ENCODE data around the gene CRYM. TPM values are rescaled to one million over a fixed set of nuclear protein-coding genes. Genes with fewer than 3 reads are reported as not detected.

CRYM gene
- total and polyA plus RNA-seq, 10 of the 15 experiments (the other 5 are each of a cell fraction or from before 2014, with no cell fraction given) = 0.30 to 6.1 (median 3.9) TPM

DNA sequence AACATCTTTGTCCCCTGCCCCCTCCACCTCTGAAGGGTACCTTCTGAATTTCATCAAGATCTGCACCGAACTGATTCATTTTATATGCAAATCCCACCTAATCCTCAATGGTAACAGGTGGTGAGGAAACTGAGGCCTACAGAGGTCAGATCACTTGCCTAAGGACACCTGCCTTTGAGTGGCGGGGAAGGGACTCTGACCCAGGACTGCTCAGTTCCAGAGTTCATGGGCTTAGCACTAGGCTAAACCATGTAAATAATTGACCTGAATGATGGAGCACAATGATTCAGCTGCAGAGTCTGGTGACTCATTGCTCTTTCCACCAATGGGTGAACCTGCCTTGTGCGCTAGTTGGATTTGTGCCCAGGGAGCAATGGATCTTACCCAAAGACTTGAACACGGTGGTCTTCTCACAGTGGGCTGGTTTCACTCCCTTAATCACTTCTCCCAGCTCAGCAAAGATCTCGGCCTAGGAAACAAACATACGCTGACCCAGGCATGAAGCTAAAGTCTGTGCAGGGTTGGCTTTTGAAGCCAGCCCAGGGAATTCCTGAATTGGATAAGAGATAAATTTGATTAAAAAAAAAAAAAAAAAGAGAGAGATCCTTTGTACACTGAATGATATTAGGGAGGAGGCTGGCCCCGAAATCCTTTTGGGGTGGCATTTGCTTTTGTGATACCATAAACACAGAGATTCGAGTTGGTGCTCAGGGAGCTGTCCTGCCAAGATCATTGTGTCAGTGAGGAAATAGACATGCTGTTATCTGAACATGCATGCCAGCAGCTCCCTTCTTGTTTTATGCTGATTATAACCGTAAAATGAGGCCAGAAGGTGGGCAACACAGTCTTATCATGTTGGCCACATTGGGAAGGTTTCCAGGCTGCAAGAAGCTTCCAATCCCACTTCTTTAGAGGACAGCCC is 17.0 kb downstream of the CRYM start (continued):
- TF ChIP-seq EGR1 (IDR thresholded peaks at IDR 0.05; ENCODE audit: borderline replicate concordance in 1 of 2, low read depth in 2 of 2, low read length in 2 of 2) = no peak

DNA sequence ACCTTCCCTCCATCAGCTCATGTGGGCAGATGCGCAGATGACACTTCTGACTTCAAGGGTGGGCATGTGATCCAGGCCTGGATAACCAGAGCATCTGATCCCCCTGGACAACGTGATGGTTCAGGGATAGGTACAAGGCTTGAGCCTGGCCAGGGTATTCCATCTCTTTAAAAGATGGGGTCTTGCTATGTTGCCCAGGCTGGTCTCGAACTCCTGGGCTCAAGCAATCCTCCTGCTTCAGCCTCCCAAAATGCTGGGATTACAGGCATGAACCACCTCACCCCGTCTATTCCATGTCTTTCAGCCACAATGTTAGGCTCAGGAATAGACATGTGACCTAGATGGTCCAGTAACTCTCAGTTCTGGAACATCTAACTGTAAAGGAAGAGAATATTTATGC is 20.8 kb downstream of the CRYM start:
- H2AFZ ChIP-seq (ENCODE audit: control insufficient read depth, low read depth, low read length) = no peak overlapping the region
- ATAC-seq (no peak), FAIRE-seq (no peak), DNase-seq (ENCODE audit: low read depth, low spot score) (no peak)
- BruUV-seq (replicated peaks) = no TSS peak
- POLR2A ChIA-PET = no interaction called here
- WGBS (ENCODE audit: insufficient coverage, insufficient replicate concordance, low lambda C conversion rate, missing lambda C conversion rate) = 24% methylated on average over 4 of the region's 4 CpGs
- RAD21 ChIA-PET (ENCODE audit: unreplicated experiment) = no interaction called here
- H3K79me2 ChIP-seq (ENCODE audit: control insufficient read depth, insufficient read depth, low read length) = no peaks in the 10 kb centered on the region
- H4K20me1 ChIP-seq (ENCODE audit: control insufficient read depth, insufficient read depth) = no peaks in the 10 kb centered on the region
- CTCF ChIA-PET = interaction anchor here (0.8 kb wide), 1 partner anchor 71 kb away, joined by 3 read pairs; no protein-coding TSS in a partner anchor
- no peaks in the 10 kb centered on the region for H3K4me1 ChIP-seq (ENCODE audit: control insufficient read depth, insufficient read depth, low read length)
- H3K36me3 ChIP-seq (ENCODE audit: control insufficient read depth in 2 of 2, insufficient read depth in 2 of 2, low read length in 1 of 2) = no peaks in the 10 kb centered on the region
- H3K9me3 ChIP-seq (replicated peaks; ENCODE audit: control insufficient read depth, insufficient read depth, low read length) = no peaks in the 10 kb centered on the region
- in situ Hi-C loops (cut with MboI) = no loop called here
- no peak overlapping the region for H3K4me3 ChIP-seq
- no peak overlapping the region for H3K9ac ChIP-seq (ENCODE audit: control insufficient read depth, insufficient read depth, low read length)
- H3K4me2 ChIP-seq (ENCODE audit: control insufficient read depth, insufficient read depth) = no peak overlapping the region
- intact Hi-C loops (cut with micrococcal nuclease; ENCODE audit: unreplicated experiment) = no loop called here
- SMC1A ChIA-PET (ENCODE audit: uncharacterized antibody, unreplicated experiment) = interaction anchor here (1.0 to 5.3 kb wide), 3 partner anchors 18 to 68 kb away, joined by 3 to 49 read pairs (median 4); partner anchors contain the start of gene CRYM
- no peaks in the 10 kb centered on the region for H3K27me3 ChIP-seq (replicated peaks in 1 of 2; ENCODE audit: control insufficient read depth in 2 of 2, insufficient read depth in 2 of 2, low read length in 1 of 2)
- no peak overlapping the region for H3K27ac ChIP-seq (ENCODE audit: control insufficient read depth, insufficient read depth)
- TF ChIP-seq FOS (IDR thresholded peaks at IDR 0.05; ENCODE audit: borderline replicate concordance, extremely low read depth, insufficient read length) (no peak), JUND (IDR thresholded peaks at IDR 0.05; ENCODE audit: low read depth, low read length) (no peak), TARDBP (IDR thresholded peaks at IDR 0.05; ENCODE audit: borderline replicate concordance) (no peak)
- TF ChIP-seq, protein P1, sequence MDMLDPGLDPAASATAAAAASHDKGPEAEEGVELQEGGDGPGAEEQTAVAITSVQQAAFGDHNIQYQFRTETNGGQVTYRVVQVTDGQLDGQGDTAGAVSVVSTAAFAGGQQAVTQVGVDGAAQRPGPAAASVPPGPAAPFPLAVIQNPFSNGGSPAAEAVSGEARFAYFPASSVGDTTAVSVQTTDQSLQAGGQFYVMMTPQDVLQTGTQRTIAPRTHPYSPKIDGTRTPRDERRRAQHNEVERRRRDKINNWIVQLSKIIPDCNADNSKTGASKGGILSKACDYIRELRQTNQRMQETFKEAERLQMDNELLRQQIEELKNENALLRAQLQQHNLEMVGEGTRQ (IDR thresholded peaks at IDR 0.05; ENCODE audit: borderline replicate concordance, low read depth, low read length) = no peak
